Mesenchymal stem cell (in vitro differentiated cells and primary cell): ENCODE data around the gene RANBP1.

ENCODE experiments used
- DNase-seq: peaks from one replicate; pipeline ENCODE4 v3.0.0-alpha.2; 2013
- H2AFZ ChIP-seq: one replicate; pipeline ENCODE4 v1.6.1; 2013; ENCODE audit warnings: low read depth, mild to moderate bottlenecking, control low read depth, inconsistent platforms, low read length, moderate library complexity
- H2AK5ac ChIP-seq: 2 replicates; pipeline ENCODE4 v1.6.1; 2013; ENCODE audit warnings: low read length, moderate library complexity, mild to moderate bottlenecking, inconsistent platforms; ENCODE audit not compliant: severe bottlenecking
- H2BK120ac ChIP-seq: one replicate; pipeline ENCODE4 v1.6.1; 2013; ENCODE audit warnings: low read depth, mild to moderate bottlenecking, inconsistent platforms, low read length, moderate library complexity
- H2BK12ac ChIP-seq, 2 experiments: one replicate each; pipeline ENCODE4 v1.6.1; 2013; ENCODE audit warnings: inconsistent platforms in 2 of 2, low read length in 2 of 2, mild to moderate bottlenecking in 2 of 2, moderate library complexity in 2 of 2, control low read depth in 1 of 2
- H2BK15ac ChIP-seq: one replicate; pipeline ENCODE4 v1.6.1; 2013; ENCODE audit warnings: mild to moderate bottlenecking, low read depth, inconsistent platforms; ENCODE audit not compliant: poor library complexity, severe bottlenecking
- H2BK5ac ChIP-seq: 2 replicates; pipeline ENCODE4 v1.6.1; 2013; ENCODE audit warnings: low read depth, mild to moderate bottlenecking, low read length, control low read depth, inconsistent platforms; ENCODE audit not compliant: poor library complexity, severe bottlenecking
- H3K14ac ChIP-seq, 2 experiments: one replicate each; pipeline ENCODE4 v1.6.1; 2013; ENCODE audit warnings: inconsistent platforms in 2 of 2, low read length in 2 of 2, control low read depth in 1 of 2, mild to moderate bottlenecking in 1 of 2, moderate library complexity in 1 of 2
- H3K18ac ChIP-seq, 2 experiments: one replicate each; pipeline ENCODE4 v1.6.1; 2013; ENCODE audit warnings: inconsistent platforms in 2 of 2, low read length in 2 of 2, control low read depth in 1 of 2, low read depth in 1 of 2, mild to moderate bottlenecking in 1 of 2
- H3K23ac ChIP-seq, 2 experiments: one replicate each; pipeline ENCODE4 v1.6.1; 2013; ENCODE audit warnings: inconsistent platforms in 2 of 2, low read length in 2 of 2, mild to moderate bottlenecking in 2 of 2, moderate library complexity in 2 of 2, control low read depth in 1 of 2
- H3K27ac ChIP-seq: 2 replicates; pipeline ENCODE4 v1.5.1; 2013; ENCODE audit warnings: mild to moderate bottlenecking, moderate library complexity, low read length, control low read depth, inconsistent platforms; ENCODE audit not compliant: poor library complexity, severe bottlenecking
- H3K27me3 ChIP-seq, 2 experiments: 2 replicates each; pipeline versions ENCODE4 v1.6.1 to v1.7.0; 2013; ENCODE audit warnings: low read length in 2 of 2, mild to moderate bottlenecking in 2 of 2, moderate library complexity in 2 of 2, control low read depth in 1 of 2, inconsistent platforms in 1 of 2; ENCODE audit not compliant: control insufficient read depth in 1 of 2, insufficient read depth in 1 of 2
- H3K36me3 ChIP-seq, 2 experiments: 2 replicates each; pipeline versions ENCODE4 v1.6.1 to v1.7.0; 2013; ENCODE audit warnings: low read length in 2 of 2, control low read depth in 1 of 2, inconsistent platforms in 1 of 2, low read depth in 1 of 2, mild to moderate bottlenecking in 1 of 2; ENCODE audit not compliant: insufficient read depth in 2 of 2, control insufficient read depth in 1 of 2
- H3K4ac ChIP-seq, 2 experiments: one replicate each; pipeline ENCODE4 v1.6.1; 2013; ENCODE audit warnings: inconsistent platforms in 2 of 2, low read length in 2 of 2, mild to moderate bottlenecking in 2 of 2, moderate library complexity in 2 of 2, control low read depth in 1 of 2, low read depth in 1 of 2
- H3K4me1 ChIP-seq: 2 replicates; pipeline ENCODE4 v1.6.1; 2013; ENCODE audit warnings: low read depth, low read length, control low read depth; ENCODE audit not compliant: control insufficient read depth, insufficient read depth
- H3K4me2 ChIP-seq: 2 replicates; pipeline ENCODE4 v1.6.1; 2013; ENCODE audit warnings: low read length, mild to moderate bottlenecking, inconsistent platforms; ENCODE audit not compliant: poor library complexity, severe bottlenecking
- H3K4me3 ChIP-seq, 2 experiments: 2 replicates each; pipeline versions ENCODE4 v1.5.1 to v1.7.0; 2013; ENCODE audit warnings: low read length in 2 of 2, mild to moderate bottlenecking in 2 of 2, control low read depth in 1 of 2, low read depth in 1 of 2; ENCODE audit not compliant: insufficient read depth in 1 of 2
- H3K79me1 ChIP-seq: replicated peaks from 2 replicates; pipeline ENCODE4 v1.6.1; 2013; ENCODE audit warnings: mild to moderate bottlenecking, control low read depth, low read length, inconsistent platforms; ENCODE audit not compliant: poor library complexity, severe bottlenecking
- H3K9ac ChIP-seq: 2 replicates; pipeline ENCODE4 v1.7.0; 2013; ENCODE audit warnings: mild to moderate bottlenecking, low read length, moderate library complexity
- H3K9me3 ChIP-seq: 2 replicates; pipeline ENCODE4 v1.7.0; 2013; ENCODE audit warnings: mild to moderate bottlenecking, low read length; ENCODE audit not compliant: control insufficient read depth
- H4K8ac ChIP-seq: one replicate; pipeline ENCODE4 v1.6.1; 2013; ENCODE audit warnings: inconsistent platforms, mild to moderate bottlenecking, low read length, moderate library complexity
- H4K91ac ChIP-seq: one replicate; pipeline ENCODE4 v1.6.1; 2013; ENCODE audit warnings: mild to moderate bottlenecking, low read length, inconsistent platforms
- WGBS: methylation state at CpG from one replicate; pipeline ENCODE4 v1.1.7; 2013; ENCODE audit warnings: mixed read lengths; 5-methylcytosine and 5-hydroxymethylcytosine counted together

RANBP1 gene

DNA sequence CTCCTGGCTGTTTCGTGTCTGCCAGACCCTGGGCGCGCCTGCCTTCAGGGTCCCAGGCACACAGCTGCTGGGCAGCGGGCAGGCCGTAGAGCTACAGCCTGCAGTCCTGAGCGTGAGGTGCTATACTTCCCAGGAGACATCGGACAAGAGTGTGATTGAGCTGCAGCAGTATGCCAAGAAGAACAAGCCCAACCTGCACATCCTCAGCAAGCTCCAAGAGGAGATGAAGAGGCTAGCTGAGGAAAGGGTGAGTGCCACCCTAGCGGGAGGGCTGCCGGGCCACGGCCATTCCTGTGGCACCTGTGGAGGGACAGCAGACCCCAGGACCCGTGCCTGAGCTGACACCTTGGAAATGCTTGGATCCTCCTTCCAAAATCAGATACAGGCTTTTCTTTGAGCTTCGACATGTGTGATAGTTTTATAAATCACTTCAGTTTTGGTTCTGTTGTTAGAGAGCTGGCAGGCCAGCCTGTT is 7.1 kb upstream of the RANBP1 start:
- Histone ChIP-seq H3K4me2 (no peak overlapping the region), H3K36me3 (peaks cover 94% of the 10 kb centered on the region in 2 experiments), H2BK120ac (no peak overlapping the region), H3K23ac (no peak overlapping the region), H2BK15ac (no peak overlapping the region), H2AFZ (no peak overlapping the region), H2BK12ac (no peak overlapping the region), H4K8ac (no peak overlapping the region), H3K18ac (no peak overlapping the region), H3K9ac (no peak overlapping the region), H2AK5ac (no peak overlapping the region), H2BK5ac (no peak overlapping the region), H3K9me3 (no peaks in the 10 kb centered on the region), H3K4me1 (peaks cover 23% of the 10 kb centered on the region), H3K4ac (no peak overlapping the region), H3K4me3 (no peak overlapping the region), H3K27ac (no peak overlapping the region), H3K14ac (no peak overlapping the region), H3K27me3 (no peaks in the 10 kb centered on the region), H3K79me1 (peaks cover 46% of the 10 kb centered on the region), H4K91ac (no peak overlapping the region)
- 98% methylated on average over 12 of the region's 12 CpGs for WGBS
- no peak for DNase-seq

DNA sequence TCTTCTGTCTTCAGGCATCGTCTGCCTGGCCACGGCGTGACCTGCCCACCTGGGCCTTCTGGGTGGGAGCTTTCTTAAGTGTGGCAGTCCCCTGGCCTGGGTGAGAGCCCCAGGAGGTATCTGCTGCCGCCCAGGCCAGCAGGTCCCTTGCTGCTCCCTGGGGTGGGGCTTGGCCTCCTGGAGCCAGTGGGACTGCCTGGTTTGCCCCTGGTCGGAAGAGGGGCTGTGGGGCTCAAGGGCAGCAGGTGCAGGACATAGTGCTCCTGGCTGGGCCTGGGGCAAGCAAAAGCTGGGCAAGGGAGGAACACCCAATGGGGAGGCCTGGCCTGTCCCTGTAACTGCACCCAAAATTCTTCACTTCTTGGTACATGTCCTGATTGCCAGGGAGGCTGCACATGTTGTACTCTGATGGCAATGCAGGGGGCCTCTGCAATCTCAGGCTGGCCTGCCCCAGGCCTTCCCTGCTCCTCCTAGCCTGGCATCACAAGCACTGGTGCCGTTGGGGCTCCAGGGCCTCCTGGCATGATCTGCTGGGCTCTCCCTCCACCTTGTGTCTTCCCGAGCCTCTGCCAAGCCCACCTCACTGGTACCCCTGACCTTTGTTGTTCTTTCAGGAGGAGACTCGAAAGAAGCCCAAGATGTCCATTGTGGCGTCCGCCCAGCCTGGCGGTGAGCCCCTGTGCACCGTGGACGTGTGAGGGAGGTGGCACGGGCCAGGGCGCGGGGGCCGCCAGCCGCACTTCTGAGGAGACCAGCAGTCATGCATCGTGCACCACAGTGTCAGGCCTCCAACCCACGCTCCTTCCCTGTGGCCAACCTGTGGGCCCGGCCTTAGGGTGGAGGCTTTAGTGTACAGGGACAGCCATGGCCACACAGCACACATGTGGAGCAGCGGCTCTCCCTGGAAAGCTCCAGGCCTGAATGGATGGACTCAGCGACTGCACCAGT is 6.2 kb upstream of the RANBP1 start:
- H2BK12ac ChIP-seq: no peak overlapping the region
- H3K27ac ChIP-seq: no peak overlapping the region
- H3K4ac ChIP-seq: no peak overlapping the region
- no peak overlapping the region for H3K14ac ChIP-seq
- H3K27me3 ChIP-seq: no peaks in the 10 kb centered on the region
- H4K91ac ChIP-seq: no peak overlapping the region
- peaks cover 96 to 98% of the 10 kb centered on the region in 2 experiments for H3K36me3 ChIP-seq
- WGBS: 96% methylated on average over 22 of the region's 23 CpGs
- H3K9me3 ChIP-seq: no peaks in the 10 kb centered on the region
- DNase-seq: no peak
- no peak overlapping the region for H3K18ac ChIP-seq
- H3K79me1 ChIP-seq: peaks cover 52% of the 10 kb centered on the region
- no peak overlapping the region for H3K23ac ChIP-seq
- no peak overlapping the region for H2BK120ac ChIP-seq
- H2AK5ac ChIP-seq: no peak overlapping the region
- H3K4me1 ChIP-seq: peaks cover 22% of the 10 kb centered on the region
- H3K4me2 ChIP-seq: no peak overlapping the region
- peak overlapping the region; percentile 20 for H4K8ac ChIP-seq
- H2AFZ ChIP-seq: no peak overlapping the region
- no peak overlapping the region for H3K4me3 ChIP-seq
- no peak overlapping the region for H2BK15ac ChIP-seq
- no peak overlapping the region for H3K9ac ChIP-seq
- no peak overlapping the region for H2BK5ac ChIP-seq

DNA sequence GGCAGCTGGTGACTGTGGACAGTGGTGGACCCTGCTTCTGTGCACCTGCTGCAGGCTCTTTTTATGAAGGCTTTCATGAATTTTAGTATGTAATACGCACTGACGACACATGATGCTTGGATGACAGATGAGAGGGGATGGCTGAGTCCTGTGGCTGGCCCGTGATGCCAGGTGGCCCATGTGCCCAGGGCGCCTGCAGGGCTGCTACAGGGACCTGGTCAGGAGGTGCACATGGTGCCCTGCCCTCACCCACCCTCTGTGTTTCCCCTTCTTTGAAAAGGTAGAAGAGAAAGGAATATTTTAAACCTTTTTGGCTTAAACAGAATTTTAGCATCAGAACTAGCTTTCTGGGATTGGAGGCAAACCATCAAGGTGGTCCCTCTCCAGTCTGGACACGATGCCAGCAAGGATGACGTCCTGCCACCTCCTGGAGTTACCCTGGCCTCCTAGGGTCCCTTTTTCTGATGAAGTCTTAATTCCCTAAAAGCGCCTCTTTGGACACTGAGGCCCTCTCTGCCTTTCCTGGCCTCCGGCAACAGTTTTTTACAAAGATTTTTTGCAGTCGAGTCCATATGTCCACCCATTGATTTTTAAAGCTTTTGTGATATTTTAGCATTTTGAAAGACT is 5.4 kb upstream of the RANBP1 start:
- no peak overlapping the region for H2AK5ac ChIP-seq
- H3K36me3 ChIP-seq: peaks cover 98 to 99% of the 10 kb centered on the region in 2 experiments
- no peak overlapping the region for H4K8ac ChIP-seq
- H3K27ac ChIP-seq: no peak overlapping the region
- no peak overlapping the region for H3K4me3 ChIP-seq
- no peak overlapping the region for H3K14ac ChIP-seq
- no peaks in the 10 kb centered on the region for H3K27me3 ChIP-seq
- no peak overlapping the region for H3K18ac ChIP-seq
- no peak overlapping the region for H2BK12ac ChIP-seq
- H2BK120ac ChIP-seq: no peak overlapping the region
- H4K91ac ChIP-seq: no peak overlapping the region
- H2BK5ac ChIP-seq: no peak overlapping the region
- peaks cover 59% of the 10 kb centered on the region for H3K79me1 ChIP-seq
- no peak overlapping the region for H3K4me2 ChIP-seq
- peaks cover 21% of the 10 kb centered on the region for H3K4me1 ChIP-seq
- H3K9me3 ChIP-seq: no peaks in the 10 kb centered on the region
- H3K23ac ChIP-seq: no peak overlapping the region
- no peak for DNase-seq
- H3K4ac ChIP-seq: no peak overlapping the region
- no peak overlapping the region for H2AFZ ChIP-seq
- no peak overlapping the region for H2BK15ac ChIP-seq
- 94% methylated on average over 9 of the region's 9 CpGs for WGBS
- H3K9ac ChIP-seq: no peak overlapping the region

DNA sequence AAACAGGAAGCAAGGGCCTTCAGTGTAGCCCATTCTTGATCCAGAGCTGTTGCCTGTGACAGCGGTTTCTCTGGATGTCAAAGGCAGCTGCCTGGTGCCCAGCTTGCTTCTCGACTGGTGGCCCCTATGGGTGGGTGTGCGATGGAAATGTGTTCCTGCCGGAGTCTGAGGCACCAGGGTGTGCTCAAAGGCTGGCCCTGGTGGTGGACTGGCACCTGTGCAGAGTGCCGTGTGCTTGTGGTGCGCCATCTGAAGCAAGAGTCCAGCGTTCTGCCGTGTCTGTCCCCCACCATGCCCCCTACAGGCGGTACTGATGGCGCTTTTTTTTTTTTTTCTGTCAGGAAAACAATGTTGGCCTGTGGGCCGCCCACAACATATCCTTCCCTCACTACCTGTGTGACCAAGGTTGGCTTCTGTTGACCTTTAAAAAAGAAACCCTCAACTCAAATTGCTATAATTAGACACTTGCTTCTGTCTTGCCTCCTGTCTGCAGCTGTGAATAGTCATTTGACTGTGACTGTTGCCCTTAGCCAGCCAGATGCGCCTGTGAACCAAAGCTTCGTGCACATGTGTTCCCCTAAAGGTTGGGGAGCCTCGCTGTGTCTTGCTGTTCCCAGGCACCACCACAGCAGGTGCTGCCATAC is 4.7 kb upstream of the RANBP1 start:
- Histone ChIP-seq H3K4me3 (no peak overlapping the region), H3K36me3 (peaks cover 94 to 99% of the 10 kb centered on the region in 2 experiments), H2BK120ac (no peak overlapping the region), H2AFZ (no peak overlapping the region), H3K9ac (no peak overlapping the region), H2BK15ac (no peak overlapping the region), H3K4me1 (peaks cover 24% of the 10 kb centered on the region), H2AK5ac (no peak overlapping the region), H2BK5ac (no peak overlapping the region), H3K27me3 (no peaks in the 10 kb centered on the region), H3K14ac (no peak overlapping the region), H3K4me2 (no peak overlapping the region), H3K18ac (no peak overlapping the region), H3K79me1 (peaks cover 53% of the 10 kb centered on the region), H4K91ac (no peak overlapping the region), H4K8ac (peak overlapping the region; percentile 39), H3K23ac (no peak overlapping the region), H3K27ac (no peak overlapping the region), H2BK12ac (no peak overlapping the region), H3K4ac (peak overlapping the region in 1 of 2 experiments; percentile 35), H3K9me3 (no peaks in the 10 kb centered on the region)
- 81% methylated on average over 14 of the region's 14 CpGs for WGBS
- DNase-seq: peak; percentile 44
